ENCODE results near the gene KCNK5.

The KCNK5 gene

GRCh38 chr6:39226639-39227329, 2.5 kb downstream of the KCNK5 start:
- ChIA-PET CTCF (interaction anchor here (0.6 to 1.4 kb wide), 3 partner anchors 13 to 120 kb away, joined by 3 to 6 read pairs (median 3); no protein-coding TSS in a partner anchor), POLR2A (interaction anchor here (0.6 kb wide), 1 partner anchor 10 kb away, joined by 3 read pairs; no protein-coding TSS in a partner anchor)
- H3K4me1 ChIP-seq (ENCODE audit: control insufficient read depth, insufficient read depth, low read length) = no peaks in the 10 kb centered on the region
- no peaks in the 10 kb centered on the region for H3K9me3 ChIP-seq (ENCODE audit: control insufficient read depth, insufficient read depth, low read depth, low read length)
- no peaks in the 10 kb centered on the region for H3K36me3 ChIP-seq (ENCODE audit: control insufficient read depth in 2 of 2, insufficient read depth in 1 of 2, low read length in 2 of 2)
- no peak for TF ChIP-seq EGR2 (tag by site-specific recombination; IDR thresholded peaks at IDR 0.05; ENCODE audit: low read depth)
- no peak for TF ChIP-seq ZNF701 (tag by site-specific recombination; IDR thresholded peaks at IDR 0.05)
- no peak for TF ChIP-seq ZBTB44 (tag by site-specific recombination; IDR thresholded peaks at IDR 0.05)
- TF ChIP-seq ZNF174 (tag by site-specific recombination; IDR thresholded peaks at IDR 0.05) = no peak
- no peak for TF ChIP-seq ZNF791 (tag by site-specific recombination; IDR thresholded peaks at IDR 0.05)
- no peak for TF ChIP-seq ZNF629 (tag by site-specific recombination; IDR thresholded peaks at IDR 0.05)
- no peak for TF ChIP-seq ZNF76 (tag by site-specific recombination; IDR thresholded peaks at IDR 0.05; ENCODE audit: borderline replicate concordance, low read depth)
- TF ChIP-seq ZNF140 (tag by site-specific recombination; IDR thresholded peaks at IDR 0.05) = no peak
- no peak for TF ChIP-seq ZBTB26 (tag by site-specific recombination; optimal IDR thresholded peaks at IDR 0.05)
- no peak for TF ChIP-seq ZNF394 (tag by site-specific recombination; IDR thresholded peaks at IDR 0.05; ENCODE audit: borderline replicate concordance)
- no peak for TF ChIP-seq ZNF211 (tag by site-specific recombination; IDR thresholded peaks at IDR 0.05; ENCODE audit: low read depth)
- TF ChIP-seq FEZF1 (tag by site-specific recombination; IDR thresholded peaks at IDR 0.05) = no peak
- TF ChIP-seq KLF10 (tag by site-specific recombination; IDR thresholded peaks at IDR 0.05) = no peak
- TF ChIP-seq BCL6B (tag by site-specific recombination; IDR thresholded peaks at IDR 0.05) = no peak
- TF ChIP-seq ZNF707 (tag by site-specific recombination; IDR thresholded peaks at IDR 0.05) = no peak
- no peak for TF ChIP-seq ZBTB21 (tag by site-specific recombination; IDR thresholded peaks at IDR 0.05)
- TF ChIP-seq RBAK (tag by site-specific recombination; IDR thresholded peaks at IDR 0.05) = no peak
- TF ChIP-seq ZNF19 (tag by site-specific recombination; IDR thresholded peaks at IDR 0.05; ENCODE audit: low read depth) = no peak
- no peak overlapping the region for H3K27ac ChIP-seq (ENCODE audit: extremely low read depth, low read depth, low read length)
- H3K4me3 ChIP-seq (ENCODE audit: low read depth, low read length) = no peak overlapping the region

DNA sequence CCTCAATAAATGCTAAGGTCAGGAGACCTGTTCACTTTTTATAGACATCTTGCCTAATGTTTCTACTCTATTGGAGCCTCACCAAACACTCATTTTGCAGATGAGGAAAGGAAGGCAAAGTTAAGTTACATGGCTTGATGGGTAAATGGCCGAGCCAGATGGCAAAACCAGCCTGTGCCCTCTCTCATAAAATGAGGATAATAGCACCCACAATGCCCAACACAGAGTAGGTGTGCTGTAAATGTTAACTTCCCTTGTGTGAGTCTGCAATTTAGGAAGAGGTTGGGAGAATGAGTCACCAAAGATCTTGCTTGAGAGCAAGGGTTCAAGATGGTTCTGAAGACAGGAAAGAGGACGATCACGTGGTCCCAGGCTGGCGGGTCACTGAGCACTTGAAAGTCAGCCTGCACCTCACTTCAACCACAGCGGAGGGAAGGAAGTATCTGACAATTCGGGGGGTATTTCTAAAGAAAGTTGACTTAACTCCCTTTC, 3.3 kb downstream of the KCNK5 start:
- ChIA-PET POLR2A (no interaction called here), CTCF (interaction anchor here (0.6 to 1.4 kb wide), 4 partner anchors 11 to 121 kb away, joined by 3 to 6 read pairs (median 3); no protein-coding TSS in a partner anchor)

More for the DNA sequence above, 3.3 kb downstream of the KCNK5 start:
- Histone ChIP-seq H3K4me1 (ENCODE audit: control insufficient read depth, insufficient read depth, low read length) (no peaks in the 10 kb centered on the region), H3K4me3 (ENCODE audit: low read depth, low read length) (no peak overlapping the region), H3K27ac (ENCODE audit: extremely low read depth, low read depth, low read length) (no peak overlapping the region), H3K36me3 (ENCODE audit: control insufficient read depth in 2 of 2, insufficient read depth in 1 of 2, low read length in 2 of 2) (no peaks in the 10 kb centered on the region), H3K9me3 (ENCODE audit: control insufficient read depth, insufficient read depth, low read depth, low read length) (no peaks in the 10 kb centered on the region)
- TF ChIP-seq PRDM1 (tag by site-specific recombination; IDR thresholded peaks at IDR 0.05) (0 out of 2 replicates have a peak, but pooled peaks have one; percentile 12), YY1 (tag by site-specific recombination; IDR thresholded peaks at IDR 0.05) (no peak), ZNF785 (tag by site-specific recombination; IDR thresholded peaks at IDR 0.05) (no peak), ZNF473 (tag by site-specific recombination; IDR thresholded peaks at IDR 0.05) (no peak), ZNF510 (tag by site-specific recombination; IDR thresholded peaks at IDR 0.05; ENCODE audit: insufficient replicate concordance) (no peak)
- TF ChIP-seq, protein P1, sequence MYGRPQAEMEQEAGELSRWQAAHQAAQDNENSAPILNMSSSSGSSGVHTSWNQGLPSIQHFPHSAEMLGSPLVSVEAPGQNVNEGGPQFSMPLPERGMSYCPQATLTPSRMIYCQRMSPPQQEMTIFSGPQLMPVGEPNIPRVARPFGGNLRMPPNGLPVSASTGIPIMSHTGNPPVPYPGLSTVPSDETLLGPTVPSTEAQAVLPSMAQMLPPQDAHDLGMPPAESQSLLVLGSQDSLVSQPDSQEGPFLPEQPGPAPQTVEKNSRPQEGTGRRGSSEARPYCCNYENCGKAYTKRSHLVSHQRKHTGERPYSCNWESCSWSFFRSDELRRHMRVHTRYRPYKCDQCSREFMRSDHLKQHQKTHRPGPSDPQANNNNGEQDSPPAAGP (tag by site-specific recombination; IDR thresholded peaks at IDR 0.05) = no peak

Data from HEK293 (cell line).